Pons (tissue), 1 donor: ENCODE results near the gene FTSJ3.
"Not testable (repeated sequence)": the region's sequence is repeated elsewhere in the genome, so short reads cannot be mapped to it uniquely, and the experiment has no call there.

Source experiments
- DNase-seq: peaks from one replicate; pipeline ENCODE4 v3.0.0-alpha.2; 2016; ENCODE audit warnings: low spot score

FTSJ3 gene

GRCh38 chr17:63827801-63828221, 348 bp upstream of the FTSJ3 start:
- DNase-seq, result no peak

GRCh38 chr17:63826468-63827001, 928 bp downstream of the FTSJ3 start:
- DNase-seq, result no peak

- no peak for DNase-seq
These were observed 3.1 kb downstream of the FTSJ3 start for GRCh38 chr17:63824362-63824761.

GRCh38 chr17:63823659-63824331, 3.7 kb downstream of the FTSJ3 start:
- no peak for DNase-seq

GRCh38 chr17:63822537-63822936, 4.9 kb downstream of the FTSJ3 start:
- no peak for DNase-seq

GRCh38 chr17:63821804-63822203, 5.7 kb downstream of the FTSJ3 start:
- DNase-seq, result no peak

- DNase-seq, result no peak
These were observed 6.4 kb downstream of the FTSJ3 start for GRCh38 chr17:63820963-63821561.

- no peak for DNase-seq
These were observed 7.6 kb downstream of the FTSJ3 start for GRCh38 chr17:63819585-63820537.

GRCh38 chr17:63819131-63819530, 8.3 kb downstream of the FTSJ3 start:
- no peak for DNase-seq

GRCh38 chr17:63817736-63818385, 9.6 kb downstream of the FTSJ3 start:
- DNase-seq, result no peak

GRCh38 chr17:63816669-63817068, 10.8 kb downstream of the FTSJ3 start:
- DNase-seq, result no peak

GRCh38 chr17:63816123-63816522, 11.3 kb downstream of the FTSJ3 start:
- DNase-seq, result no peak

GRCh38 chr17:63809970-63810369, 17.5 kb downstream of the FTSJ3 start:
- no peak for DNase-seq

- no peak for DNase-seq
These were observed 21.9 kb downstream of the FTSJ3 start for GRCh38 chr17:63805591-63805990.

- DNase-seq, result no peak
These were observed 23.1 kb downstream of the FTSJ3 start for GRCh38 chr17:63804328-63804727.

- no peak for DNase-seq
These were observed 26.7 kb downstream of the FTSJ3 start for GRCh38 chr17:63800783-63801182.

GRCh38 chr17:63798572-63799106, 28.8 kb downstream of the FTSJ3 start:
- DNase-seq, result no peak

- not testable (repeated sequence) for DNase-seq
These were observed 31.1 kb downstream of the FTSJ3 start for GRCh38 chr17:63796375-63796774.

- no peak for DNase-seq
These were observed 35.3 kb downstream of the FTSJ3 start for GRCh38 chr17:63792055-63792729.

- DNase-seq, result no peak
These were observed 37.4 kb downstream of the FTSJ3 start for GRCh38 chr17:63790057-63790456.
